Spleen (tissue), 7 donors: ENCODE measurements around the gene CD34.

ENCODE experiments used
- CTCF ChIP-seq, 11 experiments: fragments of 200-600 bp in 7 of 11; fragments of 450-650 bp in 4 of 11; sonication (generic) in 4 of 11; IDR thresholded peaks in 8 of 11; conservative IDR thresholded peaks in 3 of 11; 1 replicate in 7 of 11; 2 replicates in 4 of 11; pipeline versions ENCODE4 v1.4.0 to v1.8.0; 2016 to 2021; ENCODE audit warnings: antibody characterized with exemption in 11 of 11, inconsistent platforms in 4 of 11, mild to moderate bottlenecking in 1 of 11
- POLR2A ChIP-seq, 3 donors: fragments of 450-650 bp; IDR thresholded peaks; one replicate each; pipeline ENCODE4 v1.5.1; 2017; ENCODE audit warnings: antibody characterized with exemption in 3 of 3, mild to moderate bottlenecking in 1 of 3
- donor health status: DM: no; HTN: no; CAD: no; lungs with moderate emphysema.
- donor health status: DM: no; HTN: no; CAD: no.
- donor health status: DM: no; HTN: no; CAD: no.

- TF ChIP-seq CTCF (IDR thresholded peaks at IDR 0.05 in 8 of 11, conservative IDR thresholded peaks at IDR 0.05 in 3 of 11) (no peak), POLR2A (IDR thresholded peaks at IDR 0.05) (no peak)
Measured at GRCh38 chr1:207903767-207904166, 7.2 kb downstream of the CD34 start.
